SHP77 treated with DMSO at 0.1 percent for 48 hours (cell line): ENCODE measurements around the gene SBK2.
"Not testable (repeated sequence)": the region's sequence is repeated elsewhere in the genome, so short reads cannot be mapped to it uniquely, and the experiment has no call there.

ENCODE experiments used
- DNase-seq: peaks from one replicate; lab custom pipeline; 2025; lab: John Stamatoyannopoulos, UW

Gene SBK2

GRCh38 chr19:55535173-55535964 is 1.6 kb downstream of the SBK2 start:
- DNase-seq, result no peak

GRCh38 chr19:55534280-55534679 is 2.7 kb downstream of the SBK2 start:
- not testable (repeated sequence) for DNase-seq

DNA sequence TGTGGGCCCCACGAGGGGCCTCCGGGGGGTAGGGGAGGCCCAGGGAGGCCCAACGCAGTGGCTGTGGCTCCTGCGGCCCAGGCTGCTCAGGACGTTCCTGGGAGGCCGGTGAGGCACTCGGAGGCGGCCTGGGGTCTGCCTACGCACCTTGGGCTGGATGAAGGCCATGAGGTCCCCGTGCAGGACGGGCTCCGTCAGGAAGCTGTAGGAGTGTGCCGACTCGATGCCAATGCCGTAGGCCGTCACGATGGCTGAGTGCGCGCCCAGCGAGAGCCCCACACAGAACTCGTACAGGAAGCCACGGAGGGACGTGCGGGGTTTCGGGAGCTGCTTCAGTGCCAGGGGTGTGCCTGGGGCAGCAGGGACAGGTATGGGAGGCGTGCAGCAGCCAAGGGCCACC is 5.9 kb downstream of the SBK2 start:
- no peak for DNase-seq

DNA sequence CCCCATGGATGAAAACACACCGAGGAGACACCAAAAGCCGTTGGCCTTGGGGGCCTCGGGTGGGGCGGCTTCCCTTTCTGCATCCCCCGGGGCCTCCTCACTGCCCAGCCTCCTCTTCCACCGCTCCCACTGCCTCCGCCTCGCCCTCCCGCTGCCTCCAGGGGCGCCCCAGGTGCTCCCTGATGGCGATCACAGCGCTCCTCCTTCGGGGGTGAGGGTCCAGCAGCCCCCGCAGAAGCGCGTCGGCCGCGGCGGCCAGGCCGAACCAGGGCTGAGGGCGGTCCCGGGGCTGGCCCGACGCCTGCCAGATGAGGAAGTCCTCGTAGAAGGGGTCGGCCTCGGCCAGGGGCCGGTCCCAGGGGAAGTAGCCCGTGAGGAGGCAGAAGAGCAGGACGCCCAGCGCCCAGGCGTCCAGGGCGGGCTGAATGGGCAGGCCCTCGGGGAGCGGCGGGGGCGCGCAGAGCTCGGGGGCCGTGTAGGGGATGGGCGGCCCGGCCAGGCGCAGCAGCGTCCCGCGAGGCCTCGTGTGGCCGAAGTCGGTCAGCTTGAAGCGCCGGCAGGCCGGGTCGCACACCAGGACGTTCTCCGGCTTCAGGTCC is 7.2 kb downstream of the SBK2 start:
- DNase-seq, result no peak

DNA sequence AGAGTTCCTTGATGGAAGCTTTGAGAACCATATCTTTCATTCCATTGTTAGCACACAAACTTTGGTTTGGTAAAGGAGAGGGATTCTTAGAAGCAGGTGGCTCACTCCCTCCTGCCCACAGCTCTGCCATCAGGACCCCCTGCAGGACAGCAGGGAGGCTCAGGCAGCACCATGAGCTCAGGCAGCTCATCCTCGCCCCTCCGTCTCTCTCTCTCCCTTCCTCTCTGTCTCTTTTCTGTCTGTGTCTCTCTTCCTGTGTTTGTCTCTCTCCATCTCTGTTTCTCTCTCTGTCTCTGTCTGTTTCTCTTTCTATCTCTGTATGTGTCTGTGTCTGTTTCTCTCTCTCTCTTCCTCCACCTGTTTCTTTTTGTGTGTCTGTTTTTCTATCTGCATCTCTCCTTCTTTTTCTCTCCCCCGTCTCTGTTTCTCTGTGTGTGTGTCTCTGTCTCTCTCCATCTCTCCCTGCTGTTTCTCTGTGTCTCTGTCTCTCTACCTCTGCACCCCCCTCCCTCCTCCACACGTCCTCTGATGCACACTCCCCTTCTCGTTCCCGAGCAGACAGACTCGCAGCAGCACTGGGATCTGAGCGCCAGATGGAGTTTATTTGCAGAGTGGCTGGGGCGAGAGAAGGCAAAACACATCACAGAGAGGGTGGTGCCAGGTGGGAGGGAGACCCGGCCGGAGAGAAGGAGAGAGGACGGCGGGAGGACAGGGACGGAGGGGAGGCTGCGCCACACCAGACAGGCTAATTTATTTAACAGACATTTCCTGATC is 8.7 kb downstream of the SBK2 start:
- DNase-seq, result peak; percentile 85

- DNase-seq, result no peak
These were observed 9.5 kb downstream of the SBK2 start for GRCh38 chr19:55527197-55528029.

GRCh38 chr19:55526216-55527196 is 10.4 kb downstream of the SBK2 start:
- peak; percentile 80 for DNase-seq

DNA sequence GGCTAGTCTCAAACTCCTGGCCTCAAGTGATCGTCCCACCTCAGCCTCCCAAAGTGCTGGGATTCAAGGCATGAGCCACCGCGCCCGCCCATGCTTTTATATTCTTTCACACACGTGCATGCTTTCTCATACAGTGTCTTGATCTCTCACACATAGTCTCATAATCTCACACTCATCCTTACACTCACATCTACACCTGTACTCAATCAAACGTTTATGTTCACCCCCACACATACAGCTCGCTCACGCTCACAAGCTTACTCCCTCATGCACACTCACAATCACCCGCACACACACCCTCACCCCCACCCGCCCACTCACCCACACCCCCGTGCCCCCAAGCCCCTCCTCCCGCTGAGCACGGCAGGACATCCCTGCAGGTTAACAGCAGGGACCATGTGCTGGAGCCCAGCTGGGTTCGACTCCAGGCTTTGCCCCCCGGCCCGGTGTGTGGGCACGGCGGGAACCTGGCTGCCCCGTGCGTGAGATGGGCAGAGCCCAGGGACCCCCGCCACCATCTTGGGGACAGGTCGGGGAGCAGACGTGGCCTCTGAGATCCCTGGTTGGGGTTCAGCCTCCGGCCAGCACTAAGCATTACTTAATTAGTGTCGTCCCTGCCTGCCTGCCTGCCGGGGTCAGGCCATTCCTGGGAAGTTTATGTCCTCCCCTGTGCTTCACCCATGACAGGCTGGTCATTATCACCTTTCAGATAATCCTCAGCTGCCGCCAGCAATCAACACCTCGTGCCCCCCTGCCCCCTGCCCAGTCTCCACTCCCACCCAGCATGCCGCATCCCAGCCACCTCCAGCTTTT is 11.4 kb downstream of the SBK2 start:
- no peak for DNase-seq

DNA sequence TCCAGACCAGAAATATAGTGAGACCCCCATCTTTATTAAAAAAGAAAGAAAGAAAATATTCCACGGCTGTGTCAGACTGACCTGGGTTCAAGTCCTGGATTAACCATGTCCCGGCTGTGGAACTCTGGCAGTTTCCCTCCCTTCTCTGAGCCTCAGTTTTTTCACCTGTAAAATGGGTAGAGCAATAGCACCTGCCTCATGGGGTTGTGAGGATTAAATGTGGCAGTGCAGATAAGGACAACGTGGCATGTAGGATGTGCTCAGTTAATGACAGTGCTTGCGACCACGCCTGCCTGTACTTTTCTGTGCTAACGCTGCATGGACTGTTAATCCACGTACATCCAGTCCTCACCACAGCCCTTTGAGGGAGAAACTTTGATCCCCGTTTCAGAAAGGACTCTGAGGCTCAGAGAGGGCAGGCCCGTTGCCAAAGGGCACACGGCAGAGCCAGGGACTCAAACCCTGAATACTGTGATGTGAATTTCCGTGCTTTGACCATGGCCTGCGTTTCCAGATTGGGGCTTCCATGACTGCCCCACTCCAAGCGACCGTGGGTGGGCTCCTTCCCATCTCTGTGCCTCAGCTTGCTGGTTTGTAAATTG is 16.1 kb downstream of the SBK2 start:
- no peak for DNase-seq

DNA sequence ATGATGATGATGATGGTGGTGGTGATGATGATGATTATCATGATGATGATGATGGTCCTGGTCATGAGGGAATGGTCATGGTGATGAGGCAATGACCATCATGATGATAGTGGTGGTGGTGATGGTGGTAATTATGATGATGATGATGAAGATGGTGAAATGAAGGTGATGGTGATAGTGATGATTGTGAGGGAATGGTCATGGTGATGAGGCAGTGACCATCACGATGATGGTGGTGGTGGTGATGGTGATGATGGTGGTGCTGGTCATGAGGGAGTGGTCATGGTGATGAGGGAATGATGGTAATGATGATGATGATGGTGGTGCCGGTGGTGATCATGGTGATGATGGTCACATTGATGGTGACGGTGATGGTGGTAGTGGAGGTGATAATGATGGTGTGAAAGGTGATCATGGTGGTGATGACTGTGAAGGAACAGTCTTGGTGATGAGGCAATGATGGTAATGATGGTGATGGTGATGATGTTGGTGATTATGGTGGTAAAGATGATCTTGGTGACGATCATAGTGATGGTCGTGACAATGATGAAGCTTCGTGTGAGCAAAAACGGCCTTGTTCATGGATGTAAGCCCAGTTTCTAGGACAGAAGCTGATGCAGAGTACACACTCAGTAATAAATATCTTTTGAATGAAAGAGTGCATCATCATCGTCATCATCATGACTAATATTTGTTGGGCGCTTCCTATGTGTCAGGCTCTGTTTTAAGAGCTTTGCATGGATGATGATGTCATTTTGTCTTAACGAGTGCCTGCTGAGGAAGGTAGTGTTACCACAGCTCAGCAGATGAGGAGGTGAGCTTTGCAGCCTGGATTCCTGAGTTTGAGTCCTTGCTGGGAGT is 17.3 kb downstream of the SBK2 start:
- peak; percentile 4 for DNase-seq

GRCh38 chr19:55516878-55517620 is 19.9 kb downstream of the SBK2 start:
- DNase-seq, result peak; percentile 61

DNA sequence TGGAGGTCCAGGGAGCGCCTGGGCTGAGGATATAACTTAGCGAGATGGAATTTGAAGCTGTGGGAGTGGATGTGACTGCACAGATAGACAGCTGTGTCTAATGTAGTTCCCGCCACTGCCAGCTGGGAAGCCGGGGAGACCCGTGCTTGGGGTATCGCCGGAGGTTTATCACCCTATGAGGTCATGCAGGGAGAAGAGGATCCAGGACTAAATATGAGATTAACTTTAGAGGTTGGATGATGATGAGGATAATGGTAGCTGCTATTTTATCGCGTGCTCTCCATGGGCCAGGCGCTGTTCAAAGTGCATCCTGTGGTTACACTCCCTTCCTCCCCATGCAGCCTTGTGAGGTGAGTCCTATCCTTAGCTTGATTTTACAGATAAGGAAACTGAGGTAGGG is 28.8 kb downstream of the SBK2 start:
- DNase-seq, result no peak

- DNase-seq, result no peak
These were observed 32.0 kb downstream of the SBK2 start for GRCh38 chr19:55504981-55505380.

DNA sequence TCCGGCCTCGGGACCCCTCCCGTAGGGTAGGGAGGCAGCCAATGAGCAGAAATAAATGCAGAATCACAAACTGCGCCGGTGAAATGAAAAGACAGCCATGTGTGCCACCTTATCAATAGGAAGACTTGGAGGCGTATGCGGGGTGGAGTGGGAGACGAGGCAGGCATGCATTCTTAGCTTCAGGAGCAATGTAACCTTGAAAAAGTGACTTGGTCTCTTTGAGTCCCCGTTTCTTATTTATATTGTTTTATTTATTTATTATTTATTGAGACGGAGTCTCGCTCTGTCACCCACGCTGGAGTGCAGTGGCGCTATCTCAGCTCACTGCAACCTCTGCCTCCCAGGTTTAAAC is 32.7 kb downstream of the SBK2 start:
- no peak for DNase-seq

GRCh38 chr19:55503502-55504251 is 33.3 kb downstream of the SBK2 start:
- DNase-seq, result peak; percentile 81

- no peak for DNase-seq
These were observed 33.8 kb downstream of the SBK2 start for GRCh38 chr19:55503157-55503501.

GRCh38 chr19:55502197-55502952 is 34.6 kb downstream of the SBK2 start:
- DNase-seq, result no peak
